Endothelial cell of umbilical vein (primary cell): ENCODE results near the gene ZNF214. TPM values are rescaled to one million over a fixed set of nuclear protein-coding genes. Genes with fewer than 3 reads are reported as not detected.

Source experiments
- BruUV-seq: library from RNA; stranded (reverse); fragments of 400-500 nt; replicated peaks from 2 replicates; lab custom pipeline; 2021; lab: Mats Ljungman, UMichigan
- CTCF ChIA-PET: fragments of 300-600, 350-600 bp; sonication (Branson Sonifier 250); formaldehyde crosslinking; loops from one replicate; lab custom pipeline; 2021; ENCODE audit warnings: antibody characterized with exemption, inconsistent platforms; lab: Charles Lee
- POLR2A ChIA-PET: fragments of 300-600, 350-600 bp; sonication (Branson Sonifier 250); formaldehyde crosslinking; loops from one replicate; lab custom pipeline; 2021; ENCODE audit warnings: antibody characterized with exemption, inconsistent platforms; lab: Charles Lee
- DNase-seq: peaks from one replicate; pipeline ENCODE4 v3.0.0-alpha.2; 2011; ENCODE audit warnings: low read depth, low spot score
- FAIRE-seq: peaks from 2 replicates; lab custom pipeline; 2011; peaks lifted over from hg19 to GRCh38; lab: Jason Lieb, UNC
- H2AFZ ChIP-seq: 2 replicates; pipeline ENCODE4 v1.6.0; 2012; ENCODE audit warnings: low read depth, low read length, control low read depth, inconsistent platforms
- H3K27ac ChIP-seq: 2 replicates; pipeline ENCODE4 v1.5.1; 2011; ENCODE audit warnings: low read depth, mild to moderate bottlenecking, control low read depth, low read length, moderate library complexity; ENCODE audit not compliant: insufficient read depth
- H3K27me3 ChIP-seq, 2 experiments: 2 replicates each; pipeline versions ENCODE4 v1.6.0 to v1.6.1; 2011; ENCODE audit warnings: low read length in 2 of 2, mixed read lengths in 1 of 2; ENCODE audit not compliant: control insufficient read depth in 2 of 2, insufficient read depth in 2 of 2
- H3K36me3 ChIP-seq, 2 experiments: 2 replicates in 1 of 2; 3 replicates in 1 of 2; pipeline ENCODE4 v1.5.1; 2011; ENCODE audit warnings: low read length in 2 of 2, mild to moderate bottlenecking in 1 of 2, moderate library complexity in 1 of 2; ENCODE audit not compliant: control insufficient read depth in 2 of 2, insufficient read depth in 2 of 2; ENCODE audit errors: extremely low read depth in 1 of 2
- H3K4me1 ChIP-seq: 3 replicates; pipeline ENCODE4 v1.5.1; 2011; ENCODE audit warnings: mild to moderate bottlenecking, low read length; ENCODE audit not compliant: control insufficient read depth, insufficient read depth; ENCODE audit errors: extremely low read depth
- H3K4me2 ChIP-seq: 2 replicates; pipeline ENCODE4 v1.6.1; 2011; ENCODE audit warnings: low read length, control low read depth, mixed read lengths; ENCODE audit not compliant: insufficient read depth
- H3K4me3 ChIP-seq, 3 experiments: fragments of 200-600 bp in 1 of 3; sonication (generic), shearing (Covaris generic) in 1 of 3; replicated peaks in 1 of 3; 2 replicates each; pipeline ENCODE4 v1.5.1; 2011 to 2016; ENCODE audit warnings: control low read depth in 3 of 3, low read length in 3 of 3, mild to moderate bottlenecking in 2 of 3, inconsistent platforms in 1 of 3, low read depth in 1 of 3, moderate library complexity in 1 of 3; ENCODE audit not compliant: insufficient read depth in 1 of 3
- H3K79me2 ChIP-seq: 2 replicates; pipeline ENCODE4 v1.6.0; 2012; ENCODE audit warnings: low read length, inconsistent platforms; ENCODE audit not compliant: control insufficient read depth, insufficient read depth
- H3K9ac ChIP-seq: replicated peaks from 2 replicates; pipeline ENCODE3; 2011; ENCODE audit warnings: low read length, control low read depth; ENCODE audit not compliant: insufficient read depth; ENCODE audit errors: extremely low read depth
- H3K9me1 ChIP-seq: replicated peaks from 3 replicates; pipeline ENCODE4 v1.6.0; 2011; ENCODE audit warnings: mild to moderate bottlenecking, low read length; ENCODE audit not compliant: control insufficient read depth, insufficient read depth; ENCODE audit errors: extremely low read depth
- H3K9me3 ChIP-seq: replicated peaks from 2 replicates; pipeline ENCODE4 v1.5.1; 2012; ENCODE audit warnings: low read length, inconsistent platforms; ENCODE audit not compliant: control insufficient read depth, insufficient read depth
- H4K20me1 ChIP-seq: replicated peaks from 2 replicates; pipeline ENCODE3; 2011; ENCODE audit warnings: mild to moderate bottlenecking, low read length; ENCODE audit not compliant: control insufficient read depth, insufficient read depth; ENCODE audit errors: extremely low read depth
- CTCF ChIP-seq, 2 donors: IDR thresholded peaks; 1 replicate in 1 of 2; 2 replicates in 1 of 2; pipeline ENCODE4 v1.5.1; 2011; ENCODE audit warnings: low read length in 2 of 2, mild to moderate bottlenecking in 2 of 2, moderate library complexity in 2 of 2, control low read depth in 1 of 2, inconsistent platforms in 1 of 2, low read depth in 1 of 2; ENCODE audit not compliant: insufficient read depth in 1 of 2; ENCODE audit errors: extremely low read depth in 1 of 2
- EZH2 ChIP-seq: IDR thresholded peaks from 2 replicates; pipeline ENCODE4 v1.6.1; 2012; ENCODE audit warnings: borderline replicate concordance, low read depth, mild to moderate bottlenecking, moderate library complexity, low read length, inconsistent platforms; ENCODE audit not compliant: severe bottlenecking
- FOS ChIP-seq: IDR thresholded peaks from 2 replicates; pipeline ENCODE4 v1.6.1; 2011; ENCODE audit warnings: mild to moderate bottlenecking, low read length, moderate library complexity, borderline replicate concordance; ENCODE audit not compliant: insufficient read depth
- GATA2 ChIP-seq: IDR thresholded peaks from 2 replicates; pipeline ENCODE4 v1.7.0; 2011; ENCODE audit warnings: low read depth, mild to moderate bottlenecking, moderate library complexity, mixed read lengths, low read length; ENCODE audit not compliant: insufficient read length, insufficient read depth
- JUN ChIP-seq: IDR thresholded peaks from 2 replicates; pipeline ENCODE4 v1.6.1; 2011; ENCODE audit warnings: borderline replicate concordance, low read depth; ENCODE audit not compliant: insufficient read length, insufficient read depth
- MAX ChIP-seq: IDR thresholded peaks from 2 replicates; pipeline ENCODE4 v1.6.1; 2011; ENCODE audit not compliant: insufficient read depth, insufficient read length
- MYC ChIP-seq: IDR thresholded peaks from one replicate; pipeline ENCODE4 v1.6.1; 2011; ENCODE audit warnings: mild to moderate bottlenecking, low read depth, low read length
- POLR2A ChIP-seq: IDR thresholded peaks from 2 replicates; pipeline ENCODE4 v1.6.1; 2012; ENCODE audit warnings: low read depth, mild to moderate bottlenecking, control low read depth, low read length
- POLR2AphosphoS5 ChIP-seq: IDR thresholded peaks from 2 replicates; pipeline ENCODE4 v1.6.1; 2012; ENCODE audit warnings: low read depth, mild to moderate bottlenecking, control low read depth, low read length, moderate library complexity; ENCODE audit not compliant: insufficient read depth
- dilution Hi-C: fragments of 300-500 bp; cut with MboI; formaldehyde crosslinking; loops from one replicate; pipeline ENCODE4 v1.15.0; 2019; ENCODE audit warnings: low sequenced_read_pairs; ENCODE audit not compliant: extremely low pct_ligation_motif_present
- intact Hi-C: fragments of 100-400 bp; cut with micrococcal nuclease; formaldehyde crosslinking; loops from one replicate; pipeline ENCODE4 v1.10.0; 2022
- polyA plus RNA-seq, 4 experiments: library from polyadenylated mRNA; depleted of rRNA in 3 of 4; stranded (reverse) in 3 of 4; unstranded in 1 of 4; fragments of >200 nt; gene quantifications; 2 replicates each; pipeline versions ENCODE4 v1.2.1 to v1.2.3, GENCODE V29; 2011 to 2012; ENCODE audit warnings: missing spikeins in 1 of 4
- total RNA-seq: library from RNA; stranded (reverse); gene quantifications from 2 replicates; pipeline ENCODE4 v1.2.3, GENCODE V29; 2021

ZNF214 gene
- total and polyA plus RNA-seq, 2 donors (not counting 3 experiments of a cell fraction or from before 2014, with no cell fraction given), result 0.94 to 1.7 TPM

- ChIA-PET POLR2A (no interaction called here), CTCF (interaction anchor here (0.7 kb wide), 1 partner anchor 66 kb away, joined by 3 read pairs; no protein-coding TSS in a partner anchor)
- H3K4me1 ChIP-seq, result no peaks in the 10 kb centered on the region
- no peaks in the 10 kb centered on the region for H4K20me1 ChIP-seq
- dilution Hi-C loops, result no loop called here
- H3K79me2 ChIP-seq, result no peaks in the 10 kb centered on the region
- H3K27ac ChIP-seq, result no peak overlapping the region
- no TSS peak for BruUV-seq
- FAIRE-seq, result no peak
- no peaks in the 10 kb centered on the region for H3K9me1 ChIP-seq
- intact Hi-C loops, result no loop called here
- DNase-seq, result no peak
- H3K4me2 ChIP-seq, result no peak overlapping the region
- no peak overlapping the region for H3K9ac ChIP-seq
- no peaks in the 10 kb centered on the region for H3K36me3 ChIP-seq
- no peaks in the 10 kb centered on the region for H3K27me3 ChIP-seq
- H2AFZ ChIP-seq, result no peak overlapping the region
- H3K4me3 ChIP-seq, result no peak overlapping the region
- no peaks in the 10 kb centered on the region for H3K9me3 ChIP-seq
- TF ChIP-seq CTCF (IDR thresholded peaks at IDR 0.05; ENCODE audit: extremely low read depth in 1 of 2, insufficient read depth in 1 of 2, low read depth in 1 of 2, low read length in 2 of 2) (no peak), MAX (no peak), POLR2A (no peak), JUN (no peak)
Measured at GRCh38 chr11:7032692-7033091, 12.5 kb upstream of the ZNF214 start.

GRCh38 chr11:7031471-7031871 lies 11.3 kb upstream of the ZNF214 start:
- Histone ChIP-seq H3K9ac (no peak overlapping the region), H3K79me2 (no peaks in the 10 kb centered on the region), H3K4me2 (no peak overlapping the region), H3K27ac (no peak overlapping the region), H3K4me3 (no peak overlapping the region), H3K36me3 (no peaks in the 10 kb centered on the region), H2AFZ (no peak overlapping the region), H4K20me1 (no peaks in the 10 kb centered on the region), H3K9me3 (no peaks in the 10 kb centered on the region), H3K27me3 (no peaks in the 10 kb centered on the region), H3K4me1 (no peaks in the 10 kb centered on the region), H3K9me1 (no peaks in the 10 kb centered on the region)
- ChIA-PET POLR2A (no interaction called here), CTCF (interaction anchor here (1.1 kb wide), 1 partner anchor 9 kb away, joined by 3 read pairs; no protein-coding TSS in a partner anchor)
- DNase-seq (no peak), FAIRE-seq (no peak)
- dilution Hi-C loops, result no loop called here
- TF ChIP-seq POLR2AphosphoS5 (no peak), GATA2 (no peak), EZH2 (no peak), MAX (no peak), JUN (no peak), POLR2A (no peak), CTCF (IDR thresholded peaks at IDR 0.05; ENCODE audit: extremely low read depth in 1 of 2, insufficient read depth in 1 of 2, low read depth in 1 of 2, low read length in 2 of 2) (no peak), MYC (no peak), FOS (no peak)
- BruUV-seq, result no TSS peak
- intact Hi-C loops, result no loop called here
